Measurements from ENCODE around the gene CLASP1.

DNA sequence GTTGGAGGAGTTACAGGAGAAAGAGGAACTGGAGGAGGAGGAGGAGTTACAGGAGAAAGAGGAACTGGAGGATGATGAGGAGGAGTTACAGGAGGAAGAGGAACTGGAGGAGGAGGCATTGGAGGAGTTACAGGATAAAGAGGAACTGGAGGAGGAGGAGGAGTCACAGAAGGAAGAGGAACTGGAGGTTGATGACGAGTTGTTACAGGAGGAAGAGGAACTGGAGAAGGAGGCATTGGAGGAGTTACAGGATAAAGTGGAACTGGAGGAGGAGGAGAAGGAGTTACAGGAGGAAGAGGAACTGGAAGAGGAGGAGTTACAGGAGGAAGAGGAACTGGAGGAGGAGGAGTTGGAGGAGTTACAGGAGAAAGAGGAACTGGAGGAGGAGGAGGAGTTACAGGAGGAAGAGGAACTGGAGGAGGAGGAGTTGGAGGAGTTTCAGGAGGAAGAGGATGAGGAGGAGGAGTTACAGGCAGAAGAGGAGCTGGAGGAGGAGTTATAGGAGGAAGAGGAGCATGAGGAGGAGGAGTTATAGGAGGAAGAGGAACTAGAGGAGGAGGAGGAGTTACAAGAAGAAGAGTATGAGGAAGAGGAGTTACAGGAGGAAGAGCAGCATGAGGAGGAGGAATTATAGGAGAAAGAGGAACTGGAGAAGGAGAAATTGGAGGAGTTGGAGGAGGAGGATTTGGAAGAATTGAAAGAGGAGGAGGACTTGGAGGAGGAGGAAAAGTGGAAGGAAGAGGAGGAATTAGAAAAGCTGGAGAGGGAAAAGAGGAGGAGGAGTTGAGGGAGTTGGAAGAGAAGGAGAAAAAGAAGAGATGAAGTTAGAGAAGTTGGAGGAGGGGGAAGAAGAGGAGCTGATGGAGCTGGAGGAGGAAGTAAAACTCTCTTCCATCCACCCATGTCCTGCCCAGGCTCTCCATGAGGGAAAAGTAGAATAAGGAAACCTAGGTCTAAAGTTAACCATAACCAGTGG, 37.2 kb downstream of the CLASP1 start:
- TF ChIP-seq, protein P1, sequence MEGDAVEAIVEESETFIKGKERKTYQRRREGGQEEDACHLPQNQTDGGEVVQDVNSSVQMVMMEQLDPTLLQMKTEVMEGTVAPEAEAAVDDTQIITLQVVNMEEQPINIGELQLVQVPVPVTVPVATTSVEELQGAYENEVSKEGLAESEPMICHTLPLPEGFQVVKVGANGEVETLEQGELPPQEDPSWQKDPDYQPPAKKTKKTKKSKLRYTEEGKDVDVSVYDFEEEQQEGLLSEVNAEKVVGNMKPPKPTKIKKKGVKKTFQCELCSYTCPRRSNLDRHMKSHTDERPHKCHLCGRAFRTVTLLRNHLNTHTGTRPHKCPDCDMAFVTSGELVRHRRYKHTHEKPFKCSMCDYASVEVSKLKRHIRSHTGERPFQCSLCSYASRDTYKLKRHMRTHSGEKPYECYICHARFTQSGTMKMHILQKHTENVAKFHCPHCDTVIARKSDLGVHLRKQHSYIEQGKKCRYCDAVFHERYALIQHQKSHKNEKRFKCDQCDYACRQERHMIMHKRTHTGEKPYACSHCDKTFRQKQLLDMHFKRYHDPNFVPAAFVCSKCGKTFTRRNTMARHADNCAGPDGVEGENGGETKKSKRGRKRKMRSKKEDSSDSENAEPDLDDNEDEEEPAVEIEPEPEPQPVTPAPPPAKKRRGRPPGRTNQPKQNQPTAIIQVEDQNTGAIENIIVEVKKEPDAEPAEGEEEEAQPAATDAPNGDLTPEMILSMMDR (IDR thresholded peaks at IDR 0.05), result no peak
- TF ChIP-seq POLR2AphosphoS5 (IDR thresholded peaks at IDR 0.05), result no peak

All from stomach (tissue), 4 donors.